SK-N-SH treated with all-trans-retinoic acid at 6 μM for 48 hours (cell line): Measurements from ENCODE around the gene UST.

Experiments used
- ZFP3 ChIP-seq: fragments of 250-450 bp; sonication (Bioruptor Pico); IDR thresholded peaks from 2 replicates; pipeline ENCODE4 v1.5.0; 2020; ENCODE audit warnings: mild to moderate bottlenecking, moderate library complexity
- TF ChIP-seq, protein P1 (sequence below): fragments of 250-450 bp; sonication (Bioruptor Pico); IDR thresholded peaks from 2 replicates; pipeline ENCODE4 v1.5.0; 2020; ENCODE audit warnings: mild to moderate bottlenecking, moderate library complexity

DNA sequence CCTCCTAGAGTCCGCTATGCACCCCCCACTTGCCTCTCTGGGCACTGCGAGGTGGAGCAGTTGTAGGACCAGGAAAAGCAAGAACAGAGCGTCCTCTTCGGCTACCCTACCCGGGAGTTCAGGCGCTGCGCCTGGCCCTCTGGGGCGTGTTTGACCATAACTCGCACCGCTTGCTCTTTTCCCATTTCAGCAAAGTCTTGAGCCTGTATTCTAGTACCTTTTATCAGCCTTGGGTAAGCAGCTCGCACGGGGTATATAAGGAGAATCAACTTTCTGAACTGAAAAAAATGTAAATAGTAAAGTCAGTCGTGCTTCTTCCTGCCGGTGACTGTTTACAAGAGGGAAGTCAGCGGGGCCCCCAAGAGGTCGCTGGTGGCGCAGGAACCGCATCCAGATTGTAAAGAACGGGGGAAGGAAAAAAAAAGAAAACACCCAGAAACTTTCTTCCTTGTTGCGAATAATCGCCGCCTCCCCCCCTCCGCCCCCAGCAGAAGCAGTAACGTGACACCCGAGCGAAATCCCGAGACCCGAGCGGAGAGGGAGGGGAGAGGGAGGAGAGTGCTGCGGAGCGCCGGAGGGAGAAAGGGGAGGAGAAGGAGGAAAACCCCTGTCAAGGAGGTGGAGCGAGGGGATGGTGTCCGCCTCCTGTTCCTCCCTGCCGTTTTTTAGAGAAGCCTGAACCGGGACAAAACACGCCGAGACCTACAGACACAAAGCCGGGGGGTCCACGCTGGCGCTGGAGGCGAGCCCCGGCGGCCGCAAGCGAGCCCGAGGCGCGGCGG is at the start of gene UST:
- TF ChIP-seq ZFP3 (CRISPR knock-in tag), result no peak
- TF ChIP-seq, protein P1, sequence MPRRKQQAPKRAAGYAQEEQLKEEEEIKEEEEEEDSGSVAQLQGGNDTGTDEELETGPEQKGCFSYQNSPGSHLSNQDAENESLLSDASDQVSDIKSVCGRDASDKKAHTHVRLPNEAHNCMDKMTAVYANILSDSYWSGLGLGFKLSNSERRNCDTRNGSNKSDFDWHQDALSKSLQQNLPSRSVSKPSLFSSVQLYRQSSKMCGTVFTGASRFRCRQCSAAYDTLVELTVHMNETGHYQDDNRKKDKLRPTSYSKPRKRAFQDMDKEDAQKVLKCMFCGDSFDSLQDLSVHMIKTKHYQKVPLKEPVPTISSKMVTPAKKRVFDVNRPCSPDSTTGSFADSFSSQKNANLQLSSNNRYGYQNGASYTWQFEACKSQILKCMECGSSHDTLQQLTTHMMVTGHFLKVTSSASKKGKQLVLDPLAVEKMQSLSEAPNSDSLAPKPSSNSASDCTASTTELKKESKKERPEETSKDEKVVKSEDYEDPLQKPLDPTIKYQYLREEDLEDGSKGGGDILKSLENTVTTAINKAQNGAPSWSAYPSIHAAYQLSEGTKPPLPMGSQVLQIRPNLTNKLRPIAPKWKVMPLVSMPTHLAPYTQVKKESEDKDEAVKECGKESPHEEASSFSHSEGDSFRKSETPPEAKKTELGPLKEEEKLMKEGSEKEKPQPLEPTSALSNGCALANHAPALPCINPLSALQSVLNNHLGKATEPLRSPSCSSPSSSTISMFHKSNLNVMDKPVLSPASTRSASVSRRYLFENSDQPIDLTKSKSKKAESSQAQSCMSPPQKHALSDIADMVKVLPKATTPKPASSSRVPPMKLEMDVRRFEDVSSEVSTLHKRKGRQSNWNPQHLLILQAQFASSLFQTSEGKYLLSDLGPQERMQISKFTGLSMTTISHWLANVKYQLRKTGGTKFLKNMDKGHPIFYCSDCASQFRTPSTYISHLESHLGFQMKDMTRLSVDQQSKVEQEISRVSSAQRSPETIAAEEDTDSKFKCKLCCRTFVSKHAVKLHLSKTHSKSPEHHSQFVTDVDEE (CRISPR knock-in tag), result no peak
